Measurements from ENCODE around the gene PSTK. TPM values are rescaled to one million over a fixed set of nuclear protein-coding genes. Genes with fewer than 3 reads are reported as not detected.

Gene PSTK
- total and polyA plus RNA-seq, 2 experiments from 2014 or later: 7.4 to 7.6 TPM

DNA sequence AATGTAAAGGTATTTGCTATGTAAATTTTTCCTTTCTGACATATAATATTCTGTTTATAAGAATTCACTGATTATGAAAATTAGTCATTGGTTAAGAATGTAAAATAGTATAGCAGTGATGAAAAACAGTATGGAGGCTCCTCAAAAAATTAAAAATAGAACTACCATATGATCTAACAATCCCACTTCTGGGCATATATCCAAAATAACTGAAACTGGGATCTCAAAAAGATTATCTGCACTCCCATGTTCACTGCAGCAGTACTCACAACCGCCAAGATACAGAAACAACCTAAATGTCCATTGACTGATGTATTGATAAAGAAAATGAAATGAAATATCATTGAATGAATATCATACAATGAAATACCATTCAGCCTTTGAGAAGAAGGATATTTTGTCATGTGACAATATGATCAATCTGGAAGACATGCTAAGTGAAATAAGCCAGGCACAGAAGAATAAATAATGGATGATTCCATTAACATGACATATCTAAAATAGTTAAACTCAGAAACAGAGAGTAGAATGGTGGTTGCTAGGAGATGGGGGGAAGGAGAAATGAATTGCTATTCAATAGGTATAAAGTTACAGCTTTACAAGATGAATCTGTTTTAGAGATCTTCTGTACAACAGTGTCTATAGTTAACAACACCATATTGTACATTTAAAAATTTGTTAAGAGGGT is 40.2 kb upstream of the PSTK start:
- Histone ChIP-seq H3K27me3 (no peaks in the 10 kb centered on the region), H3K27ac (no peak overlapping the region), H3K4me1 (ENCODE audit: insufficient read depth) (no peaks in the 10 kb centered on the region), H3K4me3 (no peak overlapping the region), H3K36me3 (replicated peaks; ENCODE audit: insufficient read depth, low read depth) (no peaks in the 10 kb centered on the region), H3K4me2 (no peak overlapping the region), H2AFZ (no peak overlapping the region), H3K79me2 (peaks cover 2% of the 10 kb centered on the region), H4K20me1 (ENCODE audit: insufficient read depth, poor library complexity, severe bottlenecking) (no peaks in the 10 kb centered on the region), H3K9me2 (replicated peaks; ENCODE audit: insufficient read depth) (no peaks in the 10 kb centered on the region), H3K9me3 (ENCODE audit: low read depth) (no peaks in the 10 kb centered on the region)
- no peak for TF ChIP-seq CTCF (IDR thresholded peaks at IDR 0.05; ENCODE audit: poor library complexity)
- no peak for TF ChIP-seq EZH2 (IDR thresholded peaks at IDR 0.05; ENCODE audit: borderline replicate concordance)
- TF ChIP-seq EZH2phosphoT487 (IDR thresholded peaks at IDR 0.05; ENCODE audit: low read depth, severe bottlenecking, unreplicated experiment): no peak
- WGBS (ENCODE audit: low lambda C conversion rate, missing lambda C conversion rate): 67% methylated on average over 1 of the region's 1 CpG
- DNase-seq (ENCODE audit: low spot score): no peak

DNA sequence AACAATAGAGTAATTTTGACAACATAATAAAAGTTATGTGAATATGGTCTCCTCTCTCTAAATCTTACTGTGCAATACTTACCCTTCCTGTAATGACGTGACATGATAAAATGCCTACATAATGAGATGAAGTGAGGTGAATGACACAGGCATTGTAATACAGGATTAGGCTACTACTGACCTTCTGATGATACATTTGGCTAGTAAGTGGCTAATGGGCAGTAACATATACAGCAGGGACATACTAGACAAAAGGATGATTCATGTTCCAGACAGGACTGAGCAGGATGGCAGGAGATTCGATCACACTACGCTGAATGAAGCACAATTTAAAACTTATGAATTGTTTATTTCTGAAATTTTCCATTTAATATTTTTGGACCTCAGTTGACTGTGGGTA is 30.9 kb upstream of the PSTK start:
- TF ChIP-seq EZH2phosphoT487 (IDR thresholded peaks at IDR 0.05; ENCODE audit: low read depth, severe bottlenecking, unreplicated experiment): no peak
- TF ChIP-seq CTCF (IDR thresholded peaks at IDR 0.05; ENCODE audit: poor library complexity): no peak
- no peak for TF ChIP-seq EZH2 (IDR thresholded peaks at IDR 0.05; ENCODE audit: borderline replicate concordance)
- H3K79me2 ChIP-seq: peaks cover 19% of the 10 kb centered on the region
- H3K4me3 ChIP-seq: no peak overlapping the region
- no peaks in the 10 kb centered on the region for H3K9me2 ChIP-seq (replicated peaks; ENCODE audit: insufficient read depth)
- H2AFZ ChIP-seq: no peak overlapping the region
- no peaks in the 10 kb centered on the region for H3K27me3 ChIP-seq
- H4K20me1 ChIP-seq (ENCODE audit: insufficient read depth, poor library complexity, severe bottlenecking): no peaks in the 10 kb centered on the region
- no peak for DNase-seq (ENCODE audit: low spot score)
- no peaks in the 10 kb centered on the region for H3K36me3 ChIP-seq (replicated peaks; ENCODE audit: insufficient read depth, low read depth)
- no peaks in the 10 kb centered on the region for H3K9me3 ChIP-seq (ENCODE audit: low read depth)
- peaks cover 8% of the 10 kb centered on the region for H3K4me1 ChIP-seq (ENCODE audit: insufficient read depth)
- no peak overlapping the region for H3K4me2 ChIP-seq
- no peak overlapping the region for H3K27ac ChIP-seq
- WGBS (ENCODE audit: low lambda C conversion rate, missing lambda C conversion rate): 99% methylated on average over 3 of the region's 3 CpGs

GRCh38 chr10:122953902-122954730 is 26.1 kb upstream of the PSTK start, which contains the start of gene C10orf88:
Gene C10orf88, minus strand, starts transcription at chr10:122954227. Its CDS starts 49 bp downstream, at chr10:122954178.
- H3K27ac ChIP-seq: peak within 1 kb of the TSS; percentile 87

More at GRCh38 chr10:122953902-122954730, 26.1 kb upstream of the PSTK start, which contains the start of gene C10orf88:
- H3K4me2 ChIP-seq: peak within 1 kb of the TSS; percentile 75
- TF ChIP-seq EZH2phosphoT487 (IDR thresholded peaks at IDR 0.05; ENCODE audit: low read depth, severe bottlenecking, unreplicated experiment) (no peak), CTCF (IDR thresholded peaks at IDR 0.05; ENCODE audit: poor library complexity) (no peak)
- H3K79me2 ChIP-seq: peaks cover 19% of the 10 kb centered on the region
- peak within 1 kb of the TSS; percentile 35 for H3K4me3 ChIP-seq
- H3K9me2 ChIP-seq (replicated peaks; ENCODE audit: insufficient read depth): no peaks in the 10 kb centered on the region
- H4K20me1 ChIP-seq (ENCODE audit: insufficient read depth, poor library complexity, severe bottlenecking): no peaks in the 10 kb centered on the region
- no peaks in the 10 kb centered on the region for H3K27me3 ChIP-seq
- 11% methylated on average over 77 of the region's 77 CpGs for WGBS (ENCODE audit: low lambda C conversion rate, missing lambda C conversion rate)
- peak; percentile 99 for DNase-seq (ENCODE audit: low spot score)
- H3K9me3 ChIP-seq (ENCODE audit: low read depth): no peaks in the 10 kb centered on the region
- H3K4me1 ChIP-seq (ENCODE audit: insufficient read depth): peaks cover 14% of the 10 kb centered on the region
- peak within 1 kb of the TSS; percentile 87 for H2AFZ ChIP-seq
- no peaks in the 10 kb centered on the region for H3K36me3 ChIP-seq (replicated peaks; ENCODE audit: insufficient read depth, low read depth)
